Fibroblast of skin of scalp (primary cell): ENCODE data around the gene SLC38A3.

Experiments
- DNase-seq: peaks from one replicate; pipeline ENCODE4 v3.0.0-alpha.2; 2013

SLC38A3 gene

GRCh38 chr3:50269460-50269859, 64.4 kb downstream of the SLC38A3 start:
- DNase-seq, result no peak

- peak; percentile 44 for DNase-seq
Observed at GRCh38 chr3:50269977-50270413, 64.9 kb downstream of the SLC38A3 start.

- no peak for DNase-seq
Observed at GRCh38 chr3:50270422-50271224, 65.6 kb downstream of the SLC38A3 start.
